ENCODE data around the gene SLC10A3. TPM values are rescaled to one million over a fixed set of nuclear protein-coding genes. Genes with fewer than 3 reads are reported as not detected.

SLC10A3 gene
- total and polyA plus RNA-seq, 2 donors (not counting 1 experiment from before 2014, with no cell fraction given), result 17.9 to 36.9 TPM

DNA sequence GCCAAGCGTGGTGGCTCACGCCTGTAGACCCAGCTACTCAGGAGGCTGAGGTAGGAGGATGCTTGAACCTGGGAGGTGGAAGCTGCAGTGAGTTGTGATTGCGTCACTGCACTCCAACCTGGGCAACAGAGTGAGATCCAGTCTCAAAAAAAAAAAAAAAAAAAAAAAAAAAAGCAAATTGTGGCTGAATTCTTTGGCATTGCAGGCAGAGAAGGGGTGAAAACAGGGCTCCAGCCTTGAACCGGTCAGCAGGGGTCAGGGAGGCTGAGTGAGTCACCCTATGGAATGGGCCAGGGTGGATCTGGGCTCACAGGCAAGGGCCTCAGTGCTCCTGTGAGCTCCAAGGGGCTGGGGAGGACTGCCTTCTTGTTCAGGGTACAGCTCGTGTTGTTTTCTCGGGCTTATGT is 38.8 kb upstream of the SLC10A3 start:
- Mint-ChIP-seq H3K27ac (peak overlapping the region; percentile 37), H3K9me3 (ENCODE audit: insufficient read depth) (no peaks in the 10 kb centered on the region), H3K4me1 (peaks cover 11% of the 10 kb centered on the region), H3K4me3 (no peak overlapping the region), H3K27me3 (no peaks in the 10 kb centered on the region)
- CTCF ChIA-PET, result no interaction called here
- H3K27ac ChIP-seq (ENCODE audit: low read length in 2 of 2), result no peak overlapping the region
- no peaks in the 10 kb centered on the region for H4K20me1 ChIP-seq (ENCODE audit: control insufficient read depth, insufficient read depth, low read length, poor library complexity, severe bottlenecking)
- intact Hi-C loops (cut with micrococcal nuclease), result no loop called here
- no peak overlapping the region for H2AFZ ChIP-seq (ENCODE audit: insufficient read depth, low read depth, low read length, poor library complexity, severe bottlenecking)
- peaks cover 8 to 13% of the 10 kb centered on the region in 2 donors for H3K4me1 ChIP-seq (ENCODE audit: control insufficient read depth in 2 of 2, insufficient read depth in 2 of 2, low read length in 2 of 2)
- H3K27me3 ChIP-seq (replicated peaks in 1 of 4; ENCODE audit: control extremely low read depth in 1 of 4, control insufficient read depth in 3 of 4, insufficient read depth in 4 of 4, low read length in 3 of 4), result no peaks in the 10 kb centered on the region
- no peak overlapping the region for H3K4me3 ChIP-seq (ENCODE audit: control extremely low read depth in 1 of 5, extremely low read depth in 1 of 5, insufficient read depth in 1 of 5, low read depth in 2 of 5, low read length in 4 of 5)
- 100% methylated on average over 3 of the region's 6 CpGs for WGBS (ENCODE audit: insufficient coverage)
- DNase-seq (no peak), ATAC-seq (ENCODE audit: low read depth) (no peak)
- TF ChIP-seq EZH2 (IDR thresholded peaks at IDR 0.05; ENCODE audit: borderline replicate concordance, insufficient read depth, low read depth, low read length, poor library complexity, severe bottlenecking), result no peak
- TF ChIP-seq, protein P1, sequence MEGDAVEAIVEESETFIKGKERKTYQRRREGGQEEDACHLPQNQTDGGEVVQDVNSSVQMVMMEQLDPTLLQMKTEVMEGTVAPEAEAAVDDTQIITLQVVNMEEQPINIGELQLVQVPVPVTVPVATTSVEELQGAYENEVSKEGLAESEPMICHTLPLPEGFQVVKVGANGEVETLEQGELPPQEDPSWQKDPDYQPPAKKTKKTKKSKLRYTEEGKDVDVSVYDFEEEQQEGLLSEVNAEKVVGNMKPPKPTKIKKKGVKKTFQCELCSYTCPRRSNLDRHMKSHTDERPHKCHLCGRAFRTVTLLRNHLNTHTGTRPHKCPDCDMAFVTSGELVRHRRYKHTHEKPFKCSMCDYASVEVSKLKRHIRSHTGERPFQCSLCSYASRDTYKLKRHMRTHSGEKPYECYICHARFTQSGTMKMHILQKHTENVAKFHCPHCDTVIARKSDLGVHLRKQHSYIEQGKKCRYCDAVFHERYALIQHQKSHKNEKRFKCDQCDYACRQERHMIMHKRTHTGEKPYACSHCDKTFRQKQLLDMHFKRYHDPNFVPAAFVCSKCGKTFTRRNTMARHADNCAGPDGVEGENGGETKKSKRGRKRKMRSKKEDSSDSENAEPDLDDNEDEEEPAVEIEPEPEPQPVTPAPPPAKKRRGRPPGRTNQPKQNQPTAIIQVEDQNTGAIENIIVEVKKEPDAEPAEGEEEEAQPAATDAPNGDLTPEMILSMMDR (IDR thresholded peaks at IDR 0.05), result no peak
- POLR2A ChIA-PET, result no interaction called here
- H3K9me3 ChIP-seq (ENCODE audit: control extremely low read depth in 1 of 3, control insufficient read depth in 2 of 3, insufficient read depth in 1 of 3, low read length in 2 of 3), result no peaks in the 10 kb centered on the region
- H3K9ac ChIP-seq (ENCODE audit: low read length), result no peak overlapping the region
- H3K4me2 ChIP-seq (replicated peaks; ENCODE audit: low read depth, low read length, poor library complexity, severe bottlenecking), result no peak overlapping the region
- H3K36me3 ChIP-seq (replicated peaks in 1 of 2; ENCODE audit: control extremely low read depth in 1 of 2, control insufficient read depth in 1 of 2, extremely low read depth in 1 of 2, insufficient read depth in 2 of 2, low read length in 1 of 2), result peaks cover 0 to 7% of the 10 kb centered on the region in 2 experiments
- no peaks in the 10 kb centered on the region for H3K79me2 ChIP-seq (ENCODE audit: control insufficient read depth, insufficient read depth, low read length)

DNA sequence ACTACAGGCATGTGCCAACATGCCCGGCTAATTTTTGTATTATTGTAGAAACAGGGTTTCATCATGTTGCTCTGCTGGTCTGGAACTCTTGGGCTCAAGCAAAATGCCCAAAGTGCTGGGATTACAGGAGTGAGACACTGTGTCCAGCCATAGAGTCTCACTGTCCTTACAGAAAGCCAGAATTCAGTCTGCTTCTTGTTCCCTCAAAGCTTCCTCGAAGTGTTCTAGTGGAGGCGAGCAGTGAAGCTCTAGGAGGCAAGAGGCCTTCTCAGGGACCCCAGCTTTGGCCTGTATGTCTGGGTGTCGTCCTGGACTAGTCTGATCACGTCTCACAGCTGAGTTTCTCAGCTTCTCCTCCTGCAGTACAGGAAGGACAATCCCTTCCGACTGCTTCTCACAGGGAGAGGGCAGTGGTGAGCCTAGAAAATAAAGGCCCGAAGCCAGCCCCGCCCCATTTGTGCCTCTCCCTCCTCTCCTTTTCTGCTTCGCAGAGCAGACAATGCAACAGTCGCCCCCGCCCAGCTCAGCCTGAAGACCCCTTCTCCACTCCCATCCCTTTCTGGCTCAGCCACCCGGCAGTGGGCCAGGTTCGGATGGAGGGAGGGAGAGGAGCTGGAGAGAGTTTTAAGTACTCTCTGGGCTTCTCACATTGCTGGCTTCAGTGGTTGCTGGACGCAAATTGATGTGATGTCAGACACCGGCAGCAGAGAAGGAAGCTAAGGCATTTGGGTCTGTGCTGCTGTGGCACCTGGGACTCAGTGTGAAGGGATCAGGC is 36.7 kb upstream of the SLC10A3 start:
- Histone ChIP-seq H3K36me3 (replicated peaks in 1 of 2; ENCODE audit: control extremely low read depth in 1 of 2, control insufficient read depth in 1 of 2, extremely low read depth in 1 of 2, insufficient read depth in 2 of 2, low read length in 1 of 2) (no peaks in the 10 kb centered on the region), H3K27me3 (replicated peaks in 1 of 4; ENCODE audit: control extremely low read depth in 1 of 4, control insufficient read depth in 3 of 4, insufficient read depth in 4 of 4, low read length in 3 of 4) (no peaks in the 10 kb centered on the region), H2AFZ (ENCODE audit: insufficient read depth, low read depth, low read length, poor library complexity, severe bottlenecking) (peak overlapping the region; percentile 71), H3K79me2 (ENCODE audit: control insufficient read depth, insufficient read depth, low read length) (no peaks in the 10 kb centered on the region), H3K4me3 (ENCODE audit: control extremely low read depth in 1 of 5, extremely low read depth in 1 of 5, insufficient read depth in 1 of 5, low read depth in 2 of 5, low read length in 4 of 5) (peak overlapping the region in 4 of 5 experiments; percentile 28 to 52 (median 36)), H3K27ac (ENCODE audit: low read length in 2 of 2) (peak overlapping the region; percentile 55 to 64), H3K9me3 (ENCODE audit: control extremely low read depth in 1 of 3, control insufficient read depth in 2 of 3, insufficient read depth in 1 of 3, low read length in 2 of 3) (no peaks in the 10 kb centered on the region), H3K9ac (ENCODE audit: low read length) (peak overlapping the region; percentile 28), H3K4me2 (replicated peaks; ENCODE audit: low read depth, low read length, poor library complexity, severe bottlenecking) (peak overlapping the region; percentile 71), H4K20me1 (ENCODE audit: control insufficient read depth, insufficient read depth, low read length, poor library complexity, severe bottlenecking) (no peaks in the 10 kb centered on the region), H3K4me1 (ENCODE audit: control insufficient read depth in 2 of 2, insufficient read depth in 2 of 2, low read length in 2 of 2) (peaks cover 8 to 13% of the 10 kb centered on the region in 2 donors)
- H3K27me3 Mint-ChIP-seq, result no peaks in the 10 kb centered on the region
- H3K4me3 Mint-ChIP-seq, result peak overlapping the region; percentile 74
- peak; percentile 92 for ATAC-seq (ENCODE audit: low read depth)
- peak overlapping the region; percentile 82 for H3K27ac Mint-ChIP-seq
- POLR2A ChIA-PET, result interaction anchor here (0.6 to 1.4 kb wide), 9 partner anchors 8 to 430 kb away, joined by 3 to 7 read pairs (median 4); partner anchors contain the start of genes FAM3A, RPL10 and UBL4A
- DNase-seq, result peak; percentile 77
- peaks cover 11% of the 10 kb centered on the region for H3K4me1 Mint-ChIP-seq
- 0% methylated on average over 4 of the region's 15 CpGs for WGBS (ENCODE audit: insufficient coverage)
- no peak for TF ChIP-seq EZH2 (IDR thresholded peaks at IDR 0.05; ENCODE audit: borderline replicate concordance, insufficient read depth, low read depth, low read length, poor library complexity, severe bottlenecking)
- TF ChIP-seq, protein P1 (IDR thresholded peaks at IDR 0.05), result peak; percentile 53
- CTCF ChIA-PET, result interaction anchor here (0.6 to 2.0 kb wide), 17 partner anchors 9 to 559 kb away, joined by 3 to 12 read pairs (median 4); partner anchors contain the start of genes LAGE3, RPL10, TAFAZZIN and UBL4A
- intact Hi-C loops (cut with micrococcal nuclease), result no loop called here
- H3K9me3 Mint-ChIP-seq (ENCODE audit: insufficient read depth), result no peaks in the 10 kb centered on the region

All from B cell (primary cell).